ENCODE data around the gene KLHDC7B. TPM values are rescaled to one million over a fixed set of nuclear protein-coding genes. Genes with fewer than 3 reads are reported as not detected.

KLHDC7B gene
- total RNA-seq, 2 donors from 2014 or later: not detected

GRCh38 chr22:50523806-50524675 lies 21.7 kb upstream of the KLHDC7B start:
- Histone ChIP-seq H3K27ac (no peak overlapping the region), H3K4me1 (peaks cover 0 to 31% of the 10 kb centered on the region in 2 donors), H3K4me3 (peak overlapping the region; percentile 64 to 85), H3K27me3 (no peaks in the 10 kb centered on the region), H3K9me3 (no peaks in the 10 kb centered on the region), H3K36me3 (peaks cover 46% of the 10 kb centered on the region)
- TF ChIP-seq, protein P1, sequence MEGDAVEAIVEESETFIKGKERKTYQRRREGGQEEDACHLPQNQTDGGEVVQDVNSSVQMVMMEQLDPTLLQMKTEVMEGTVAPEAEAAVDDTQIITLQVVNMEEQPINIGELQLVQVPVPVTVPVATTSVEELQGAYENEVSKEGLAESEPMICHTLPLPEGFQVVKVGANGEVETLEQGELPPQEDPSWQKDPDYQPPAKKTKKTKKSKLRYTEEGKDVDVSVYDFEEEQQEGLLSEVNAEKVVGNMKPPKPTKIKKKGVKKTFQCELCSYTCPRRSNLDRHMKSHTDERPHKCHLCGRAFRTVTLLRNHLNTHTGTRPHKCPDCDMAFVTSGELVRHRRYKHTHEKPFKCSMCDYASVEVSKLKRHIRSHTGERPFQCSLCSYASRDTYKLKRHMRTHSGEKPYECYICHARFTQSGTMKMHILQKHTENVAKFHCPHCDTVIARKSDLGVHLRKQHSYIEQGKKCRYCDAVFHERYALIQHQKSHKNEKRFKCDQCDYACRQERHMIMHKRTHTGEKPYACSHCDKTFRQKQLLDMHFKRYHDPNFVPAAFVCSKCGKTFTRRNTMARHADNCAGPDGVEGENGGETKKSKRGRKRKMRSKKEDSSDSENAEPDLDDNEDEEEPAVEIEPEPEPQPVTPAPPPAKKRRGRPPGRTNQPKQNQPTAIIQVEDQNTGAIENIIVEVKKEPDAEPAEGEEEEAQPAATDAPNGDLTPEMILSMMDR (IDR thresholded peaks at IDR 0.05): no peak
- DNase-seq (ENCODE audit: low spot score): no peak

- no peak for DNase-seq (ENCODE audit: low spot score)
- H3K4me3 ChIP-seq: peak overlapping the region; percentile 64 to 85
- TF ChIP-seq, protein P1 (IDR thresholded peaks at IDR 0.05): no peak
- peaks cover 0 to 38% of the 10 kb centered on the region in 2 donors for H3K4me1 ChIP-seq
- H3K9me3 ChIP-seq: no peaks in the 10 kb centered on the region
- peak overlapping the region; percentile 86 to 89 for H3K27ac ChIP-seq
- no peaks in the 10 kb centered on the region for H3K27me3 ChIP-seq
- H3K36me3 ChIP-seq: peaks cover 40% of the 10 kb centered on the region
These were observed 21.0 kb upstream of the KLHDC7B start for GRCh38 chr22:50524676-50525103.

- H3K27me3 ChIP-seq: no peaks in the 10 kb centered on the region
- H3K4me1 ChIP-seq: peaks cover 0 to 43% of the 10 kb centered on the region in 2 donors
- no peaks in the 10 kb centered on the region for H3K9me3 ChIP-seq
- TF ChIP-seq, protein P1 (IDR thresholded peaks at IDR 0.05): peak in 1 of 2 donors; percentile 15
- DNase-seq (ENCODE audit: low spot score): peak; percentile 96
- H3K36me3 ChIP-seq: peaks cover 34% of the 10 kb centered on the region
- peak within 1 kb of the TSS; percentile 64 to 85 for H3K4me3 ChIP-seq
- peak within 1 kb of the TSS; percentile 86 to 89 for H3K27ac ChIP-seq
These were observed 20.4 kb upstream of the KLHDC7B start, which contains the start of gene SCO2 for GRCh38 chr22:50525104-50525857. TSS of gene SCO2 (minus strand) at chr22:50525598. CDS start at chr22:50524411, 1,187 bp downstream.

DNA sequence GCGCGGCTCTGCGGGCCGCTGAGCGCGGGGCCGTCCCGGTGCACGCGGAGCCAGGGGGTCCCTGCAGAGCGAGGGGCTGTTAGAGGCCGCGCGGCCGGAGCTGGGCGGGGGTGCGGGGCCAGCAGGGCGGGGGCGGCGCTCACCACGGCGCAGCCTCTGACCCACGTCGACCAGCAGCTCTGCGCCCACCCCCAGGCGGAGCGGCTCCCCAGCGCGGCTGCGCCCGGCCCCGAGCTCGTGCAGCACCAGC lies 19.9 kb upstream of the KLHDC7B start:
- peak overlapping the region; percentile 86 to 89 for H3K27ac ChIP-seq
- H3K9me3 ChIP-seq: no peaks in the 10 kb centered on the region
- H3K4me1 ChIP-seq: peaks cover 0 to 48% of the 10 kb centered on the region in 2 donors
- TF ChIP-seq, protein P1 (IDR thresholded peaks at IDR 0.05): no peak
- H3K36me3 ChIP-seq: peaks cover 32% of the 10 kb centered on the region
- no peak for DNase-seq (ENCODE audit: low spot score)
- H3K4me3 ChIP-seq: peak overlapping the region; percentile 64 to 85
- no peaks in the 10 kb centered on the region for H3K27me3 ChIP-seq

- H3K27me3 ChIP-seq: peaks cover 0 to 4% of the 10 kb centered on the region in 2 donors
- peaks cover 27% of the 10 kb centered on the region for H3K36me3 ChIP-seq
- no peaks in the 10 kb centered on the region for H3K9me3 ChIP-seq
- peak; percentile 72 for DNase-seq (ENCODE audit: low spot score)
- TF ChIP-seq, protein P1 (IDR thresholded peaks at IDR 0.05): peak; percentile 64 to 76
- H3K4me1 ChIP-seq: peaks cover 0 to 52% of the 10 kb centered on the region in 2 donors
- peak overlapping the region; percentile 86 to 89 for H3K27ac ChIP-seq
- peak overlapping the region; percentile 64 to 85 for H3K4me3 ChIP-seq
These were observed 19.4 kb upstream of the KLHDC7B start for GRCh38 chr22:50526108-50526833.
